Stimulated activated CD4-positive, alpha-beta T cell treated with anti-CD3 and anti-CD28 coated beads, TNF-alpha, amount 100 ng/mL, for 24 hours (primary cell): ENCODE results near the gene PRELID1.
A peak's percentile ranks its signal among the peaks of the same experiment; 100 is the strongest.
"Not testable (repeated sequence)": the region's sequence is repeated elsewhere in the genome, so short reads cannot be mapped to it uniquely, and the experiment has no call there.

Source experiments
- DNase-seq, 3 experiments: peaks; one replicate each; pipeline ENCODE4 v3.0.0-alpha.2; 2020; ENCODE audit warnings: low read depth in 3 of 3

Gene PRELID1

DNA sequence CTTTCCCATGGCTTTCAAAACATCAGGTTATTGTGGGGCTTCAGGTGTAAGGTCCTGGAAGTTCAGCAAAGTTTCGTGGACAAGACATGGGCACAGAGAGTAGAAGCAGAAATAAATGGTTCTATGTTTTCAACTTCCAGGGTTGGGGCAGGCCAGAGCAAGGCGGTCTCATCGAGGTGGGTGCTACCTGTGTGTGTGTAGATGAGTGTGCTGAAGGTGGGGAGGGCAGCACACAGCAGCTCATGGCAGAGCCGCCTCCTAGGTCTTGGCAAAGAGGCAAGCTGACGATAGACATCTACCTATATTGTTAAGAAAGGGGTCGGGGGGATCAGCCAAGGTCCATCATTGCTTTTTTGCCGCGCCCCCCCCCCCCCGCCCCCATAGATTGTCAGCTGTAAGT is 3.9 kb upstream of the PRELID1 start:
- no peak for DNase-seq

DNA sequence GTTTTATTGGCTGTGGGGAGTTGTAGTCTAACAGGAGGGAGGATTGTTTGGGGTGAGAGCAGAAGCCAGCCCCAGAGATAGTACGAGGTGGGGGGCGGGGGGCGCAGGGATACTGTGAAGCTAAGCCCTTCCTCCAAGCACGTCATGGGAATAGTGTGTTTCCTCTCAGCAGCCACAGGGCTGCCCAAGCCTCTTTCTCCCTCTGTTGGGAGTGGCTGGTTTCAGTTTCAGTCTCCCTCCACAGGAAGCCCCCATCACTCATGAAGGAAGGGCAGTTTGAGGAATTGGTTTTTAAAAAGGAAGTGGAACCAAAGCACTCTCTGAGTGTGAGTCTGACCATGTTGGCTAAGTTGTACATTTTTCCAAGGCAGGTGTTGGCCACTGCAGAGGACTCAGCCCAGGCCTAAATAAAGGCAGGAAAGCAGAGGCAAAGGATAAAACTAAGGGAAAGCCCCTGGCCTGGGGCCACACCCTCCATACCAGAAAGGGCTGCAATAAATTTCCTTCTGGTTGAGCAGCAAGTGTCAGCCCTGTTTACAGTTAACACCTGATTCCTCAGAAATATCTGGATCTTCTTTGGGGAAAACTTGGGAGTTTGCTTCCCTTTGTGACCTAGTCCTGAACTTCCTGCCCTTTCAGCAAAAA is 3.2 kb upstream of the PRELID1 start:
- DNase-seq, result no peak

DNA sequence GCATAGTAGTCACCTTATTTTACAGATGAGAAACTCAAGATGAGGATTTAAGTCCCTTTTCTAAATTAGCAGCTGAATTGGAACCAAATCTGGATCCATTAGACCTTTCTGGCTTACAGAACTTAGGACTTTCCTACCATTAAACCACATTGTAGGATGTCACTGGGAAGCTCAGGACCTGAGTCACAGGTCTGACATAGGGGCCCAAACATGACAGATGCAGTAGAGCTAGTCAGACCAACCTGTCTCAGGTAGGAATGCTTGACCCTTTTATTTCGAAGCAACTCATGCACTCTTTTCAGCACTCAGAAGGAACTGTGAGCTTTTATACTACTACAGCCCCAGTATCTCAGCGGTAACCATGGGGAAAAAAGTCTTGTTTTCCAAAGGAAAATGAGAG is 2.6 kb upstream of the PRELID1 start:
- no peak for DNase-seq

DNA sequence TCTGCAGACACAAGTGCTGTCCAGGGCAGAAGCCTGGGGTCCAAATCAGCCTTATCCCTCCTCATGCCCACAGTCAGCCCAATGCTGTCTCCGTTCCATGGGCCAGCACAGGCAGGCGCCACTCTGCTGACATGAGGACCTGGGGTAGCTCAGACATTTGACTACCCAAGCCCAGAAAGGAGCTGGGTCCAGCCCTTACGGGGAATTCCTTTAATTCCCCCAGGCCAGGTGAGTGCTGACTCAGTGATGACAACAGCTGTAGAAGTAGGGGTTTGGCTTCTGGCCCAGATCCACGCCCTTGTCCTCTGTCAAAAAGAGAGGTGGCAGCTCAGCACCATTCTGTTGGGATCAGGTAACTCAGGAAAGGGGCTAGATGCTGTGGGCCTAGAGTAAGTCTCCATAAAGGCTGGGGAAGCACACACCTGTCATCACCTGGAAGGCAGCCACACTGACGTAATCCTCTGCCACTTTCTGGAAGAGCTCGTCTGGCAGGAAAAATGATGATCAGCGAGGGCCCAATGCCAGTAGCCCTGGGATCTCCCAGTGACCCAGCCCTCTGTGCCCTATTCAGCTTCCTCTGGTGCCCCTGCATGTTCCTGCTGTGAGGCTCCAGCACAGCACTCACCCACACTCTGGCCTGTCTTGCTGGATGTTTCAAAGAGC is 2.0 kb upstream of the PRELID1 start:
- no peak for DNase-seq

DNA sequence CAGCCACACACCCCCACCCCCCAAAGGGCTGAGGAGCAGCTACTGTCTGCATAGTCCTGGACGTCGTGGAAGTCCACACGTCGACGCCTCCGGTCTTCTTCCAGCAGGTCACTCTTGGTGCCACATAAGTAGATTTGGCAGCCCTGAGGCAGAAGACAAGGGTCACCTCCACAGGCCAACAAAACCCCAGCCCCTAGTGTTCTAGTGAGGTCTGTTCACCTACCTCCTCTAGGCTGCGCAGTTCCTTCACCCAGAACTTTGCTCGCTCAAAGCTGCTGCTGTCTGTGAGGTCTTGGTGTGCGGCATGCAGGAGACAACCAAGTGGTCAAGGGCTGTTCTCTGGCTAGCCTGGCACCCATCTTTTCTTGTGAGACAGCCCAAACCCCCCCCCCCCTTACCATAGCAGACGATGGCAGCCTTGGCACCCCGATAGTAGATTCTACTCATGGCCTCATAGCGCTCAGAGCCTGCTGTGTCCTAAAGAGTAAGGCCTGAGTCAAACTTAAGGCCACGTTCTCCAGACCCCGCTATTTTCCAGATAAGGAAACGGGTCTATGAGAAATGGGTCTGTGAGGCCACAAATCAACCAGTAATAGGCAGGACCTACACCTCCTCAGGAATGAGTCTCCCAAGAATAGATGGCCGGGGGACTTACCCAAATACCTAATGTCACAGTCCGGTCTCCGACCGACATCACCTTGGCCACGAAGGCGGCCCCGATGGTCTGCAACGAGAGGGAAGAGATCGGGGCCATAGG is 1.1 kb upstream of the PRELID1 start:
- no peak for DNase-seq

DNA sequence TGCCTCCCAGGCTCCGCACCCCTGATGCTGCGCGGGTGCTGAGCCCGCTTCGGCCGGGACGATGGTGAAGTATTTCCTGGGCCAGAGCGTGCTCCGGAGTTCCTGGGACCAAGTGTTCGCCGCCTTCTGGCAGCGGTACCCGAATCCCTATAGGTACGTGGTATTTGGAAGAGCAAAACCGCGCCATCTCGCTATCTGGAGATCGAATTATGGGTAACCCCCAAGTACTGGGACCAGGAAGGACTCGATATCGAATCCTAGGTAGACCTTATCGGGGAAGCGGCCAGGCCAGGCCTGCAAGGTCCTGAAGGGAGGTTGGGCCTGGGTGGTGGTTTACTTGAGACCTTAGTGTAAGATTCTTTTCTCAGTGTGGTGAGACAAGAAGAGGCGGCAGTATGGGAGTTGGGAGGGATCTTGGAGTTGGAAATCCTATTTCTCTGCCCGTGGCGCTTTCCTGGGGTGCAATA is 359 bp downstream of the PRELID1 start:
- no peak for DNase-seq

DNA sequence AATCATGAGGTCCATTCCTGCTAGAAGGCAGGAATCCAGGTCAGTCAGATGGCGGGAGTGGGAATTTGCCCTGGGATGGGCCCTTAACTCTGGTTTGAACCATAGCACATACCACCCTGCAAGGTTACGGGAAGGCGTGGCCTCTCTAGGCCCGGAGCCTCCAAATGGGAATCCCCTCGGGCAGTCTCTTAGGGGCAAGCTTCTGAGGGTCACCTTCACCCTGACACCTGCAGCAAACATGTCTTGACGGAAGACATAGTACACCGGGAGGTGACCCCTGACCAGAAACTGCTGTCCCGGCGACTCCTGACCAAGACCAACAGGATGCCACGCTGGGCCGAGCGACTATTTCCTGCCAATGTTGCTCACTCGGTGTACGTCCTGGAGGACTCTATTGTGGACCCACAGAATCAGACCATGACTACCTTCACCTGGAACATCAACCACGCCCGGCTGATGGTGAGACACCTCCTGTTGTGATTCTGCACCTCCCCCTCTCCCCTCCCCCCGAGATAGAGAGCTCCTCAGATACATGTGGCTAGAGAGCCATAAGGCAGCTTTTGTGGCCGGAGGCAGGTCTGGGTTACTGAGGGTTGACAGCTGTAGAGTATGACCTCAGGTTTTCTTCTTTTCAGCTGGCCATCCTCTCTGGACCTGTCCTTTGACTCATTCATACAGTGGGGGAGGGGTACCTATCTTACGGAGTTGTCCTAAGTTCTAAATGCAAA is 957 bp downstream of the PRELID1 start:
- DNase-seq, result no peak

DNA sequence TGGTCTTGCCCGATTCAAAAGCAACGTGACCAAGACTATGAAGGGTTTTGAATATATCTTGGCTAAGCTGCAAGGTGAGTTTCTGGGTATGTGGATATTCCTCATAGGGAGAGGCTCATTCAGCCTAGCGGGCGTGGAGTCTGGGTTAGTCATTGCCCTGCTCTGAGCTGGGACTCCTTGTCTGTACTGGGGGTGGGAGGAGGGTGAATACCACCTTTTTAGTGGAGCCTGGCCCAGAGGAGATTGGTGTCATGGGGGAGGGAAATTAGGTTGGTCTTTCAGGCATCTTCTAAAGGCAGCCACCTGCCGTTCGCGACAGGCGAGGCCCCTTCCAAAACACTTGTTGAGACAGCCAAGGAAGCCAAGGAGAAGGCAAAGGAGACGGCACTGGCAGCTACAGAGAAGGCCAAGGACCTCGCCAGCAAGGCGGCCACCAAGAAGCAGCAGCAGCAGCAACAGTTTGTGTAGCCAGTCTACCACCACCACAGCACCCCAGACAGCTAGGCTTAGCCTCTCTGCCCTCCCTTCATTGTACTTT is 2.6 kb downstream of the PRELID1 start:
- not testable (repeated sequence) for DNase-seq

DNA sequence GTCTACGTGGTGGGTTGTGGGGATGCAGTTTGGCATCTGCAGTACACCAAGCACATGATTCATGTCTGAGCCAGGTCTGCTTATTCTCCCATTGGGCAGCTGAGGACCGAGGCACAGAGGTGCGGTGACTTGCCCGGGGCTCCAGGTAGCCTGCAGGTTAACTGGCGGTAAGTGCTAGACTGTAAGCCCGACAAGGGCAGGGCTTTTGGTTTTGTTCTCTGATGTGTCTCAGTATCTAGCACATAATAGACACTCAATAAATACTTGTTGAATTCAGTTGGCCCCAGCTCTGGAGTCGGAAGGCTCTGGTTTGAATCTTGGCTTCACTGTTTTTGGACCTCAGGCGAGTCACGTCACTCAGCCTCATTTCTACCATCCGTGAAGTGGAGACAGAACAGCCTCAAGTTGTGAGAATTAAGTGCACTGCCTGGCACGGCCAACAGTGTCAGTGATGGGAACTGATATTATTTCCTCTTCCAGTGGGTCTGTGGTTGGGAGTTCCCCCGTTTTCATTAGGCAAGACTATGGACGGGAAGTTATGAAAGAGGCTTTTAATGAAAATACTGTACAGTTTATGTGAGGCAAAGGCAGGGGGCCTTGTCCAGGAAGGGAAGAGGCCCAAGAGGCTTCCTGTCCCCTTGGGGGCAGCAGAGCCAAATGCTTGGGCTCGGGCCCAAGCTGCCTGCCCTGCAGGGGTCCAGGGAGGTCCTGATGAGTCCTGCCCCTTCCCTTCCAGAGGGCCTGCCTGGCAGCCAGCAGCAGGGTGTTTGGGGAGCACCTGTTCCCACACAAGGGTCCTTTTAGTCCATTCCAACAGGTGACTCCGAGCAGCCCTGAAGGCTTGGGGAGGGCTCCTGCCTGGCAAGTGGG is 3.3 kb downstream of the PRELID1 start:
- DNase-seq, result no peak

DNA sequence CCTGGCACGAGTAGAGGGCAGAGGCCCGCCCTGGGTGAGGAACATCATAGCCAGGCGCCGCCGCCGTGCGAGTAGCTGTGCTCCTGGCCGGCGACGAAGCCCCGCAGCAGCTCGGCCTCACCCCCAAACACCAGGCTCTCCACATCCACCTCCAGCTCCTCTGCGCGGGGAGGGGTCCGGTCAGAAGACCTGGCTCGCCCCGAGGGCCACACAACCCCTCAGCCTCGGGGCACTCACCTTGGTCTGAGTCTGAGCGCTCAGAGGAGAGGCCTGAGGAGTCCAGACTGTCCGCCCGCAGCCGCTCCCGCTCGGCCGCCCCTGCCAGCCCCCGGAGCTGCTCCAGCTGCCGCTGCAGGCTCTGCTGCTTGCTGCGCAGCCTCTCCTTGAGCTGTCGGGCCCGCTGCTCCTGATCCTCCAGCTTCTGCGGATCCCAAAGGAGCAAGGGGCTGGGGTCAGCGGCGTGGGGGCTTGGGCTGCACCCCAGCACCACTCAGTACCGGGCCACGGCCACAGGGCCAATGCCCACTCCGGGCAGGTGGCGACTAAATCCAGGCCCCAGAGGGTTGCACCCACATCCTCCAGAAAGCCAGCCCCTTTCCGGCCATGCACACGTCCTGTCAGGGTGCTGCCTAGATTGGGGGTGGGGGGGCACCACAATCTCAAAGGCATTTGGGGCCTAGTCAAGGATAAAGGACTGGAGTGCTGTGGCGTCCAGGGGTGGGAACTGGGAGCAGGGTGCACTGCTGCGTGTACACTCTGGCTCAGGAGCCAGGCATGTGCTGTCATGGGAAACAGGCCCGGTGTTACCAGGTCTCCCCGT is 4.2 kb downstream of the PRELID1 start:
- DNase-seq, result no peak

DNA sequence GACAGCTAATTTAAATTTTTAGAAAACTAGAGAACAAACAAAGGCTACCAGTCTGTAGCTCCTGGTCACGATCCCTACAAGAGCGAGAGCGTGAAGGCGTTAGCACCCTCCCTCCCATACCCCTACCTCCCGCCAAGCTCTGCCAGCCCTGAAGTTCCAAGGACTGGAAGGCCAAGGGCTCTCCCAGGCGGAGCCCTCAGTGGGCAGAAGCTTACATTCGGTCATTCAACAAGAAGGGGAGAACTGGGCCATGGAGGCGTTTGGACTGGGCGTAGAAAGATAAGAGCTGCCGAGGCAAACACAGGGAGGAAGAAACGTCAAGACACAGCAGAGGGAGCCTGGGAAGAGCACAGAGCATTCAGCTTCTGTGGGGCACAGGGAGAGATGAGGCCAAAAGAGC is 5.1 kb downstream of the PRELID1 start:
- DNase-seq, result no peak

DNA sequence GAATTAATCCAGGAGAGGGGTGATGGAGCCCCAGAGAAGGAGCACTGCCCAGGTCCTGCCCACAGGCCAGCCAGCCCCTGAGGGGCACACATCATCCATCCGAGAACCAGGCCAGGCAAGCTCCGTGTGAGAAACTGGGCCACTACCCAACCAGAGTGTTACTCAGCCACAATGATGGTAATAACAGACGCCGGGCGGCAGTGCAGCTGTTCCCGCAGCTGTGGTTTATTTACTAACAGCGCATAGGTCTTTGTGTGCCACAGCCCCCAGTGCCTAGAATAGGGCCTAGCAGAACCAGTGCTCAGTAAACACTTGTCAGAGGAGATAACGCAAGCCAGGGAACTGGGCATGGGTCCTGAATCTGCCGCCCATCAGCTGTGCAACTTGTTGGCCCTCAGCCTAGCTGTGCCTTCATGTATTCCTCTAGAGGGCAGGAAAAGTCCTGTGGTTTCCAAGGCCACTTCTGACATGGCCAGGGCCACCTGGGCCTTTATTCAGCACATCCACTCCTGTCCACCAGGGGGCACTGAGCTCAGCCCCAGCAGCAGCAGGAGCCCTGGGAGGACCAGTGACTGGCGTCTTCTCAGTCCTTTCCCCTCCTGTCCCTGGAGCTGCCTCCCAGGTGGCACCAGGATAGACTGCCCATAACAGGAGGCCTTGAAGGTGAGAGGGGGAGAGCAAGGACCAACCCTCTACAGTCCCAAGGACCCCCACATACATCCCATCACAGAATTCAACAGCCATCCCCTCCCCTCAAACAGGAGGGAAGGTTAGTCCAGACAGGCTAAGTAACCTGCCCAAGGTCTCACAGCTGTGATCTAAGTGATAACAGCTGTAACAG is 6.0 kb downstream of the PRELID1 start:
- peak; percentile 48 to 73 (median 51) for DNase-seq

DNA sequence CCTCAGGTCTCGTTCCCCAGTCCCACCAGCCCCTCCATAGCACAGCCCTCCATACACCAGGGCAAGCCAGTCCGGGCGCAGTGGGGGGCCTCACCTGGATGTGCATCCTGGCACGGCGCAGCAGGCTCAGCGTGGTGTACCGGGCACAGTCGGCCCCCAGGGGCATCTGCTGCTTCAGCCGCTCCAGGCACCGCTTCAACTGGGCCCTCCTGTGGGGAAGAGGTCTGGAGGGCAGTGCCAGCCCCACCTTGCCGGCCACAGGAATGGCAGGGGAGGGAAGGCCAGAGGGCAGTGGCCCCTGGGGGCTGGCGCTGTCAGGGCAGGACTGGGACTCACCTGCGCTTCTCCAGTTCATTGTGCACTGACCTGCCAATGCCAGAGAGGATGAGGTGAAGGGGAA is 6.7 kb downstream of the PRELID1 start:
- DNase-seq, result no peak

DNA sequence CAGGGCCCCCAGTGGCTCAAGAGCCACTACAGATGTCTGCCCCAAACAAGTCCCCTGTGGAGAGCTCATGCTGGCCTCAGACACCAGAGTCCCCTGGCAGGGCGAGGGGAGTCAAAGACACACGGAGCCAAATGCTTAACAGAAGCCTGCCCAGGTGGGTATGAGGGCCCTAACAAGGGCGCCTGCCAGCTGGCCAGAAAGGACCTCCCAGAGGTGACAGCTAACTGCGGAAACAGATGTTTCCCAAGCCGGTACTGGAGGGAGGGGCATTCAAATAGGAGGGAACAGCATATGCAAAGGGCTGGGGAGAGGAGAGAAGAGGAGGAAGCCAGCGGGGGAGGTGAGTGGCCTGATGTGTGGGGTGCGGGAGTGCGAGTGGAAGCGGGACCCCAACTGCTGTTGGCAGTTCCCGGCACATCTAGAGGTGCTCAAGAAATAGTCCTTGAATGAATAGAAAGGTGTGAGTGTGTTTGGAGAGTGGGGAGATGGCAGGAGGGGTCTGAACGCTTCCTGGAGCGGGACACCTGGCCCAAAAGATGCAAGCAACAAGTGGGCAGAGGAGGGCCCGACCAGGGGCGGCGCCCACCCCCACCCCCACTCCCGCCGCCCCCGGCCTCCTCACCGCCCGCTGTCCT is 7.3 kb downstream of the PRELID1 start:
- no peak for DNase-seq

DNA sequence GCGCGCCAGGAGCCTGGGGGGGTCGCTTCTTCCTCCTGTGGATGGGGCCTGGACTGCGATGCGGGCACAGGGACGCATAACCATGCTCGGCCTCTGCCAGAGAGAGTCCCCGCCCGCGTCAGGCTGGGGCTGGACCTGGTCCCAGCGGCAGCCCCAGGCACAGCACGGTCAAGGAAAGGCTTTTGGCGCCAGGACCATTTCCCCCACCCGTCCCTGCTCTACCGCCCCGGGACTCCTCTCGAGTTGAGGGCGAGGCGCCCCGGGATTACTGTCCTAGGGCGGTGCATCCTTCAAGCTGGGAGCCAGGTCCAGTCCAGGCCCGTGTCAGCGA is 7.8 kb downstream of the PRELID1 start:
- DNase-seq, result no peak

DNA sequence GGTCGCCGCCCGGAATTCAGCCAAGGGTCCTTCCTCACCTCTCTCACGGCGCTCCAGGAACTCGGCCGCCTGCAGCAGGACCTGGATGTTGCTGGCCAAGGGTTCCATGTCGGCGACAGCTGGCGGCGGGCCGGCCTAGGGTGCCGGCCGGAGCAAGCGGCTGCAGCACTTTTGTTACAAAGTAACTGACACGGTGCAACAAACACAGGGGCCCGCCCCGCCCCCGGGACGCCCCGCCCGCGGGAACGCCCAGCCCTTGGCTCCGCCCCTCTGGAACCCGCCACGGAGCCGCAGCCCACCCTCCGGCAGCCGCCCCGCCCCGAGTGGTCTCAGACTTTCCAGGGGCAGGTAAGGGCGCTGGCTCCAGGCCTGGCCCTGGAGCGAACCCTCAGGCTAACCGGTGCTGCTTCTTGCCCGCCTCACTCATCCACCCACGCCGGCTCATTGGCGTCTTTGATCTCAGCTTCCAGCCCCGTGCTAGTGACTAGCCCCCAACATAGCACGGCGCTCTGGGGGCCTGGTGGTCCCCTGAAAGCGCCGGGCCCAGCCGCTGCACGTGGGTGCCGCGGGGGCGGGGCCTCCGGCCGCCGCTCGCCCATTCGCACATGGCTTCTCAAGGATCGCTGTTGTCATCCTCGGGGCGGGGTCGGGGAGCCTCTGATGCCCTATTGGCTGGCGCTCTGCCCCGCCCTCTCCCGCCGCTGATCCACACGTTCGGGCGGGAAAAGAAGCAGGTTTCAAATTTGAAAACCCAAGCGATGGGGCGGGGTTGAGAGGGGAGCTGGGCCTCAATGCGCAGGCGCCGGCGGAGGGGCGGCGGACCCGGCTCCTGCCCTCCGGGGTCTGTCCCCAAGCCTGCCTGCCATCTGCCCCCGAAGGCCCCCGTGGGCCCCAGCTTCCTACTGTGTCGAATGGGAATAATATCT is 8.4 kb downstream of the PRELID1 start, which contains the start of gene MXD3:
Gene MXD3 (minus strand): TSS at position 176 of the 926 bp plus-strand sequence. CDS start 68 bp downstream, at position 108.
- DNase-seq, result peak; percentile 90 to 99 (median 92)

DNA sequence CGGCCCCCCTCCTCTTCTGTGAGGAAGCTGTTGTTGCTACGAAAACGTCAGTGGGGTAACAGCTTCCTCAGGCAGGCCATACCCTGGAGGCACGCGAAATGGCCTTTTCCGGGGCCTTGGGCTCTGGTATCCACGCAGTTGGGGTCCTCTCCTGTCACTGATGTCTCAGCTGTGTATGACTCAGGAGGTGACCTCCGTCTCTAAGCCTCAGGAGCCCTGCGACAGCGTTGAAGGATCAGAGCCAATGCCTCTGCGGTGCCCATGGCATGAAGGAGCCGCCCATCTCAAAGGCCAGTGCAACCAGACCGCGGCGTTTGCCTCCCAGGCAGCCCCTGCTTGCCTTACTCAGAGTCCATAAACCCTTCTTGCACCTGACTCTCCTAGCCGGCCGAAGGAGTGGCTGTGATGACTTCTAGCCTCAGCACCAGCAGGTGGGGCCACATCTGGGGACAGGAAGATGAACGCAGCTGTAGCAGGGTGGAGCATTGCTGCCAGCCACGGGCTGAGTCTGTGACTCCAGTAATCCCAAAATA is 9.1 kb downstream of the PRELID1 start:
- peak in 1 of 3 experiments; percentile 59 for DNase-seq
